Measurements from ENCODE around the gene RAB40C. TPM values are rescaled to one million over a fixed set of nuclear protein-coding genes. Genes with fewer than 3 reads are reported as not detected.

The RAB40C gene
- total RNA-seq, 1 experiment from 2014 or later: 30.7 TPM

DNA sequence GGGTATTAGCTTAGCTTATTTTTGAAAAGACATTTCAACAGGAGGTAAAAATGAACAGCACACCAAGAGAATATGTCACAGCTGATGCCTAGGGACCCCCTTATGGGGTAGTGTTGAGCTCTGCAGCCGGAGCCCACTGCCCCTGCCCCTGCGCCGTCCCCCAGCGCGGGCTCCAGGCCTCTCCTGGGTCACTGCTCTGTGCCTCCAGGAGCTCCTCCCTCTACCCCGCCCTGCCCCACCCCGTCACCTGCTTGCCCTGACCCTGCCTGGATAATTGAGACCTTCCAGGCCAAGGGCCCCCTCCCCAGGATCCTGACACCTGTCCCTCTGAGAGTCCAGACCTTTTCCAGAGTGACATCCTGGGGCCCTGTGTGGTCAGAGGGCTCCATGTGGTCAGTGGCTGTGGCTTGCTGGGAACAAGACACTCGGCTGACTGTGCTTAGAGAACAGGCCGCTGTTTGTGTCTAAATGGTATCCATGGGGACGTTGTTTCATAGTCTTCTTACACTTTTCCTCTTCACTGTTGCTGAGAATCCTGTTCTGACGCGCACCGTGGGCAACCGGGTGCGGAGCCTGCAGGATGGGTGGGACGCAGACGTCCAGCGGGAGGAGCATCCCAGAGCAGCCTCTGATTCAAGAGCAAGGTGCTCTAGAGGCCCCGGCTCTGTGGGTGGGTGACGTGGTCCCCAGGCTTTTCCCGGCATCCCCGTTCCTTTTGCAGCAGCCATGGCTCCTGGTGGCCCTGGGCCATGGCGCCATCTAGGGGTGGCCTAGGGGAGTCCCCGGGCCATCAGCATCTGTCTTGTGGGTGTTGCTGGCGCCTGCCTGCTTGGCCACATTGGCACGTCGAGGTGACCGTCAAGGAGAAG lies 20.9 kb downstream of the RAB40C start:
- Histone ChIP-seq H3K27me3 (ENCODE audit: control insufficient read depth, insufficient read depth, low read length) (no peaks in the 10 kb centered on the region), H3K27ac (ENCODE audit: low read length) (no peak overlapping the region), H3K4me1 (ENCODE audit: control insufficient read depth, insufficient read depth, low read length) (no peaks in the 10 kb centered on the region), H3K4me3 (ENCODE audit: low read depth in 2 of 2, low read length in 2 of 2) (no peak overlapping the region), H3K36me3 (ENCODE audit: control insufficient read depth, insufficient read depth, low read length) (no peaks in the 10 kb centered on the region), H3K9me3 (ENCODE audit: control insufficient read depth, insufficient read depth, low read depth, low read length) (no peaks in the 10 kb centered on the region)
- peak; percentile 87; the same call in 1 of the 2 replicates for TF ChIP-seq CTCF (IDR thresholded peaks at IDR 0.05)
- no peak for TF ChIP-seq TCF7L2 (IDR thresholded peaks at IDR 0.05; ENCODE audit: low read depth, low read length)
- peak; percentile 79; the same call in 1 of the 2 replicates for ATAC-seq
- in situ Hi-C loops (cut with HindIII; ENCODE audit: low pct_unique_long_range_greater_than_20kb, low sequenced_read_pairs) (no loop called here), intact Hi-C loops (cut with micrococcal nuclease; ENCODE audit: unreplicated experiment) (no loop called here)
- DNase-seq (ENCODE audit: low read depth, low spot score): no peak
- POLR2A ChIA-PET: no interaction called here
- BruUV-seq (replicated peaks): no TSS peak
- CTCF ChIA-PET: interaction anchor here (0.9 kb wide), 1 partner anchor 20 kb away, joined by 3 read pairs; the partner anchor contains the start of gene RAB40C

- Histone ChIP-seq H3K4me3 (ENCODE audit: low read depth in 2 of 2, low read length in 2 of 2) (no peak overlapping the region), H3K27ac (ENCODE audit: low read length) (no peak overlapping the region), H3K36me3 (ENCODE audit: control insufficient read depth, insufficient read depth, low read length) (no peaks in the 10 kb centered on the region), H3K9me3 (ENCODE audit: control insufficient read depth, insufficient read depth, low read depth, low read length) (no peaks in the 10 kb centered on the region), H3K27me3 (ENCODE audit: control insufficient read depth, insufficient read depth, low read length) (no peaks in the 10 kb centered on the region), H3K4me1 (ENCODE audit: control insufficient read depth, insufficient read depth, low read length) (no peaks in the 10 kb centered on the region)
- BruUV-seq (replicated peaks): TSS peak; percentile 68
- DNase-seq (ENCODE audit: low read depth, low spot score) (no peak), ATAC-seq (no peak)
- TF ChIP-seq SIN3A (IDR thresholded peaks at IDR 0.05; ENCODE audit: borderline replicate concordance, insufficient read depth, low read depth, low read length): no peak
- TF ChIP-seq TCF7L2 (IDR thresholded peaks at IDR 0.05; ENCODE audit: low read depth, low read length): no peak
- TF ChIP-seq CTCF (IDR thresholded peaks at IDR 0.05): no peak
- TF ChIP-seq, protein P1, sequence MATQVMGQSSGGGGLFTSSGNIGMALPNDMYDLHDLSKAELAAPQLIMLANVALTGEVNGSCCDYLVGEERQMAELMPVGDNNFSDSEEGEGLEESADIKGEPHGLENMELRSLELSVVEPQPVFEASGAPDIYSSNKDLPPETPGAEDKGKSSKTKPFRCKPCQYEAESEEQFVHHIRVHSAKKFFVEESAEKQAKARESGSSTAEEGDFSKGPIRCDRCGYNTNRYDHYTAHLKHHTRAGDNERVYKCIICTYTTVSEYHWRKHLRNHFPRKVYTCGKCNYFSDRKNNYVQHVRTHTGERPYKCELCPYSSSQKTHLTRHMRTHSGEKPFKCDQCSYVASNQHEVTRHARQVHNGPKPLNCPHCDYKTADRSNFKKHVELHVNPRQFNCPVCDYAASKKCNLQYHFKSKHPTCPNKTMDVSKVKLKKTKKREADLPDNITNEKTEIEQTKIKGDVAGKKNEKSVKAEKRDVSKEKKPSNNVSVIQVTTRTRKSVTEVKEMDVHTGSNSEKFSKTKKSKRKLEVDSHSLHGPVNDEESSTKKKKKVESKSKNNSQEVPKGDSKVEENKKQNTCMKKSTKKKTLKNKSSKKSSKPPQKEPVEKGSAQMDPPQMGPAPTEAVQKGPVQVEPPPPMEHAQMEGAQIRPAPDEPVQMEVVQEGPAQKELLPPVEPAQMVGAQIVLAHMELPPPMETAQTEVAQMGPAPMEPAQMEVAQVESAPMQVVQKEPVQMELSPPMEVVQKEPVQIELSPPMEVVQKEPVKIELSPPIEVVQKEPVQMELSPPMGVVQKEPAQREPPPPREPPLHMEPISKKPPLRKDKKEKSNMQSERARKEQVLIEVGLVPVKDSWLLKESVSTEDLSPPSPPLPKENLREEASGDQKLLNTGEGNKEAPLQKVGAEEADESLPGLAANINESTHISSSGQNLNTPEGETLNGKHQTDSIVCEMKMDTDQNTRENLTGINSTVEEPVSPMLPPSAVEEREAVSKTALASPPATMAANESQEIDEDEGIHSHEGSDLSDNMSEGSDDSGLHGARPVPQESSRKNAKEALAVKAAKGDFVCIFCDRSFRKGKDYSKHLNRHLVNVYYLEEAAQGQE (IDR thresholded peaks at IDR 0.05; ENCODE audit: insufficient read depth in 1 of 2, low read depth in 2 of 2, low read length in 1 of 2): no peak
- no peak for TF ChIP-seq POLR2AphosphoS5 (IDR thresholded peaks at IDR 0.05; ENCODE audit: low read depth, low read length)
- ChIA-PET CTCF (no interaction called here), POLR2A (no interaction called here)
- in situ Hi-C loops (cut with HindIII; ENCODE audit: low pct_unique_long_range_greater_than_20kb, low sequenced_read_pairs) (no loop called here), intact Hi-C loops (cut with micrococcal nuclease; ENCODE audit: unreplicated experiment) (no loop called here)
Observed at GRCh38 chr16:615122-615521, 25.3 kb downstream of the RAB40C start.
